GM18951 (cell line): Measurements from ENCODE around the gene ZCCHC24.

Experiments used
- POLR2A ChIP-seq: IDR thresholded peaks from 4 replicates; pipeline ENCODE4 v1.6.1; 2011; ENCODE audit warnings: mild to moderate bottlenecking; ENCODE audit not compliant: insufficient read length, insufficient read depth; ENCODE audit errors: extremely low read depth
- in situ Hi-C: fragments of 300-500 bp; cut with MboI; formaldehyde crosslinking; loops from one replicate; pipeline ENCODE4 v1.12.0; 2022; ENCODE audit warnings: low sequenced_read_pairs, mixed read lengths, inconsistent platforms; ENCODE audit not compliant: unreplicated experiment

The ZCCHC24 gene

DNA sequence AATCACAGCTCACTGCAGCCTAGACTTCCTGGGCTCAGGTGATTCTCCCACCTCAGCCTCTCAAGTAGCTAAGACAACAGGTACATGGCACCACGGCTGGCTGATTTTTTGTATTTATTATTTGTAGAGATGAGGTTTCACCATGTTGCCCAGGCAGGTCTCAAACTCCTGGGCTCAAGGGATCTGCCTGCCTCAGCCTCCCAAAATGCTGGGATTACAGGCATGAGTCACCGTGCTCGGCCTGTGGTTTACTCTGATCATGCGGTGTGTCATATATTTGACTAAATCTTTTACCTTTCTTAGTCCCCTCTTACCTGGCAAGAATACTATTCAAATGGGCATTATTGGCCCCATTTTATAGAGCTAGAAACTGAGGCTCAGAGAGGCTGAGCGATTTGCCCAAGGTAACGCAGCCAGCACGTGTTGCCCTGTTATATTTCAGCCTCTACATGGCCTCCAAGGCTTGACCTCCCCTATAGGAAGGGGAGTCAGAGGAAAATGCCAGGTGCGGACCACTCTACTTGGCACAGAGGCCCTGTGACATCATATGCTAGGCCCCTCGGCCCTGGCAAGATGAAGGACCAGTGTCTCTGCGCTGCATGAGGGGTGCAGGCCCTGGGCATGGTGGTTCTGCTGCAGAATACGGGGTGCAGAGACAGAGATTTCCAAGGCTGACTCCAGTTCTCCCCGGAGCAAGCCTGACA is 8.2 kb downstream of the ZCCHC24 start:
- in situ Hi-C loops: no loop called here
- no peak for TF ChIP-seq POLR2A

DNA sequence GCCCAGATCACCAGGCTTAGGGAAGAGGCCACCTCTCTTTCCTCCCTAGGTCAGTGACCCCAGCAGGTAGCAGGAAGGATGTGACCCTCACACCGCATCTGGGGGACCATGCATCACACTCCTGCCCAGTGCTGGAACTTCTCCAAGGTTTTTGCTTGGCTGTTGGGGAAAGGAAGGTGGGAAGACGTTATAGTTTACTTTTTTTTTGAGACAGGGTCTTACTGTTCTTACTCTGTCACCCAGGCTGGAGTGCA is 8.6 kb downstream of the ZCCHC24 start:
- in situ Hi-C loops: no loop called here
- no peak for TF ChIP-seq POLR2A

DNA sequence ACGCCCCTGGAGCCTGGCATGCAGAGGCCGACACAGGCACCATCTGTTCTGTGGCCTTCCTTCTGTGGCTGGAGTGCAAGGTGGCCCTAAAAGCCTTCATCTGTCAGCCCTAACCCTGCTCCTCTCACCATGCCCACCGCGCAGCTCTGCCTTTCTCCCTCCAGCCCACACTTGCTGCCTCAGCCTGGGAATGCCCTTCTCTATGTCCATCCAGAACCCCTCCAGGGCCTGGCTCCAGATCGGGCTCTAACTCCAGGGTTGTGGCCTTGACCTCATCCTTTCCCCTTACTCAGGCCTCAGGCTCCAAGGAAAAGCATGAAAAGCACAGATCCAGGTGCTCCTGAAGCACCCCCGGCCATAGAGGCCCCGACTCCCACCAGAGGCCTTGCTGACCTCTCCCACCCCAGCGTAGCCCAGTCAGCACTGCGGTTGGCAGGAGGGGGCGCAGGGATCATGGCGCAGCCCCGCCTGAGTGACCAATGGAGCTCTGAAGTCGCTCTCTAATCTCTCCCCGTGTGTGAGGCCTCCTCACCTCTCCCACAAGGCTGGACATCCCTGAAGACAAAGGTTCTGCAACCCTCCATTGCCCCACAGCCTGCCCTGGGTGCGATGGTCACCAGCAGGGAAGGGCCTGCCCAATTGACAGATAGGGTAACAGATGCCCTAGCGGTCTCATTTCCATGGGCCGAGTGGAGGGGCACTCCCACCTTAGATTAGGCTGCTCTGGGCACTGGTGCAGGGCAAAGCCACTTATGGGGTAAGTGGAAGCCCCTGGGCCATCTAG is 9.2 kb downstream of the ZCCHC24 start:
- in situ Hi-C loops: no loop called here
- TF ChIP-seq POLR2A: no peak

DNA sequence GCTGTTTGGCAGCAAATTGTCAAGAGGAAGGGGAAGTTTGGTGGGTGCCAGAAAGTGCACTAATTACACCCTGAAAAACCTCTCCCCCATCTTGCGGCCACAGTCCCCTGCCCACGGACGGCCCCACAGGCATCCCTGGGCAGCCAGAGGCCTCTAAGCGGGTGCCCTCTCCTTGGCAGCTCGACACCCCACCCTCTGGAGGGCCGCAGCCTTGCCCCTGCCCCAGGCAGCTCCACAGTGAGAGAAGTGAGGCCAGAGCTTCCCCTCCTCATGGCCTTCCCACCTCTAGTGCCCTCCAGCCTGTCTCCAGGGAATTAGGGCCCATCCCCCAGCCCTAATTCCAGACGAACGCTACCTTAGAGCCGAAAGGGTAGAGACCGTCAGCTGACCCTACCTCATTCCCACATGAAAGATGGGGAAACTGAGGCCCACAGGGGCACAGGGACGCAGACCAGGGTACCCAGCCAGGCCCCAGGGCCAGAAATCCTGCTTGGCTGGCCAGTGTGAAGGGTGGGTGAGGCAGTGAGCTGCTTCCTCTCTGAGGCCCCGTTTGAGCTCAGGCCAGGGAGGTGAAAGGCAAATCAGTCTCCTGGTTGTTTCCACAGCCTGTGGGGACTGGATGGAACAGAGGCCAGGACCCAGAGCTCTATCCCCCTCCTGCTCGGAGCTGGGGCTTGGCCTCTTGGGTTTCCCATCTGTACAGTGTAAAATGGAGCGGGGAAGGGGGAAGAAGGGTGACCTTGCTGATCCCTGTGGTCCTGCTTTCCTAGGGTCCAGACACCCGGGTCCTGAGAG is 10.0 kb downstream of the ZCCHC24 start:
- in situ Hi-C loops: no loop called here
- no peak for TF ChIP-seq POLR2A

DNA sequence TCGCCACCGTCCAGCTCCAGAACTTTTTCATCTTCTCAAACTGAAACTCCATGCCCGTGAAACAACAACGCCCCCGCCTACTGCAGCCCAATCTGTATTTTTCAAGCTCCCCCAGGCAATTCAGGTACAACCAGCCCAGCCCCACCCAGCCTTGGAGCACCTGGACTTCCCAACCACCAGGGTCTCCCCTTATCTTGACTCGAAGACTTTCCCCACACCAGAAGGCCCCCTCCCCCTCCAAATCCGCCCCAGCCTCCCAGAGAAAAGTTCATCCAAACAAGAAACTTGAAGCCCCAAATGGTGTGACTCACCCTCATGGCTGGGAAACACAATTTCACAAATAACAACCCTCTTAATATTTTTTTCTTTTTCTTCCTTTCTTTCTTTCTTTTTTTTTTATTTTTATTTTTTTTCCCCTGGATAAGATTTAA is 10.6 kb downstream of the ZCCHC24 start:
- no peak for TF ChIP-seq POLR2A
- in situ Hi-C loops: no loop called here

DNA sequence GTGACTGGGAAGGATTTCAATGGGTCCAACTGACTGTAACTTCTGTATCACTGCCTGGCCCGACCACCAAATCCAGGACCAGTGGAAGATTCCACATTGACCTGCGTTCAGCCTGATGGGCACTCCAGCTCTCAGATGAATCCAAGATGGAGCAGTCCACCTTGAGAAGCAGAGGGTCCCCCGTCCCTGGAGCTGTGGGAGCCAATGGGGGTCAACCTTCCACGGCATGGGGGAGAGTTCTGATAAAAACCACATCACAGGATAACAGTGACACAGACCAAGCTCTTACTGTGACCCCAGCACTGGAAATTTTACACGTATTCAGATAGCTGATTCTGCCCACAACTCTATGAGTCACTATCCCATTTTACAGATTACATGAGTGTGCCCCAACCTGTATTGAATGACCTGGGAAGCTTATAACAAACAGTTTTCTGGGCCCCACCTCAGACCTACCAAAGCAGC is 11.2 kb downstream of the ZCCHC24 start:
- TF ChIP-seq POLR2A: no peak
- in situ Hi-C loops: no loop called here

DNA sequence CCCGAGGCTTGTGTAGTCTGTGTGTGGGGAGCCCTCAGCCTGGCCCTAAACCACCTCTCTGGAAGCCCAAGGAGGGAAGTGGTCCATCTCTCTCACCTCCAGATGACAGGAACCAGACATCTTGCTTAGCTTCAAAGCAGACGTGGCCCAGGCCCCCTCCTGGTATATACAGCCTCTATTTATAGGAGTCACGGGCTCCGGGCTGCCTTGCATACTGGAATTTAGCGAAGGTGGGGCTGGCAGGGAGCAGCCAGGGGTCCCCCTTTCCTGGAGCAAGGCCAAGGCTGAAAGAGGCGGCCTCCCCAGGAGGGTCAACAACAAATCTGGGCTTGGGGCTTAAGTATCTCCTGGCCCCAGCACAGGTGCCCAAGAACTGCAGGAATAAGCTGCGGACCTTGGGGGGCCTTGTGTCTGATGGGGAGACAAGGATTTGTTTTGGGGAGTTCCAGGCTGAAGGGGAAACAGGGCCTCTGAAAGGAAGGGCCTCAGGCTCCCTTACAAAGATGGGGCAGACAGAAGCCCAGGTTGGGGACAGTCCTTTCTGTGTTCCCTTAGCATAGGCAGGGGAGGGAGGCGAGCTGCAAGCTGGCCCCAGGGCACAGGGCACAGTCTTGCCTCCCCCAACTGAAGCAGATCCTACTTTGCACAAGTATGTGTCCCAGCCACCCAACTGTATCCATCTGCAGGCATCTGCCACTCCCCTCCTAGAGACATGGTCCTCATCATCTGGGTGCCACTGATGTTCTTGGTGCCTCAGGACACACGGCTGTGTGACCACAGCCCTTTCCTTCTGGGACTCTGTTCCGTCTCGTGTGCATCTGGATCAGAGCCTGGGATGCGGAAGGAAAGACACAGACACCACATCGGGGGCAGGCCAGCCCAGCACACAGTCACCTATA is 11.9 kb downstream of the ZCCHC24 start:
- in situ Hi-C loops: no loop called here
- TF ChIP-seq POLR2A: no peak

DNA sequence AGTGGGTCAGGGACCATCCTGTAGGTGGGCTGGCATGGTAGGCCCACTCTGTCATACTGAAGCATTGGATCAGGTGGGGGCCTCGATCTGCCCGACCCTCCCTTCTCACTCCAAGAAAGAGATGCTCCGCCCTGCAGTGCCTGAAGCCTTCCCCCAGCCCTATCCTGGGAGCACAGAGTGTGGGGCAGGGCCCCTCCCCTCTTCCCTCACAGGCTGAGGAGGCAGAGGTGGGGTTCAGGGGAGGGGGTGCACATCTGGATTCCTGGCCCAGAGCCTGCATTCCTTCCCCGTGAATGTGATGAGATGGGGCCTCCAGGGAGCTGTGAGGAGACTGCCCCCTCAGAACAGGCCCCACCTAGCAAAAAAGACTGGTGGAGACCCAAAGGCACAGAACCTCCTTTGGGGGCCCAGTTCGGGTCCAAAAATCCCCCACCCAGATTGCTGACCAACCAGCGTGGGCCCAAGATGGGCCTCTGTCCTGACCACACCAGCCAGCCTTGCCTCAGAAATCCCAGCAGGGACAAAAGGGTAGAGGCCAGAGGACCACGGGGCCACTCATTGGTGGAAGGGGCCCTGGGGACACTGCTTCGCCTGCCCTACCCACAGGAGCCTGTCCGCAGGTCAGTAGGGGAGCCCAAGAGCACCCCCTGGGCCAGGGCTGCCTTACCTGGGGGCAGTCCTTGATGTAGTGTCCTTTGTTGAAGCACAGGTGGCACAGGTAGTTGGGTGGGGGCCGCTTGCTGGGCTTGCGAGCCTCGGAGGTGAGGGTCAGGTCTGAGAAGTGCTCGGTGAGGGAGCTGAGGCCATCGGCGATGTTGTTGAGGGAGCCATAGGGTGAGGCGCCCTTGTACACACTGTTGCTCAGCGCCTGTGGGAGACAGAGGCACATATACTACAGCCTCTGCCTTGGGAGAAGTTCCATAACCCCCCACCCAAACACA is 13.3 kb downstream of the ZCCHC24 start:
- TF ChIP-seq POLR2A: no peak

DNA sequence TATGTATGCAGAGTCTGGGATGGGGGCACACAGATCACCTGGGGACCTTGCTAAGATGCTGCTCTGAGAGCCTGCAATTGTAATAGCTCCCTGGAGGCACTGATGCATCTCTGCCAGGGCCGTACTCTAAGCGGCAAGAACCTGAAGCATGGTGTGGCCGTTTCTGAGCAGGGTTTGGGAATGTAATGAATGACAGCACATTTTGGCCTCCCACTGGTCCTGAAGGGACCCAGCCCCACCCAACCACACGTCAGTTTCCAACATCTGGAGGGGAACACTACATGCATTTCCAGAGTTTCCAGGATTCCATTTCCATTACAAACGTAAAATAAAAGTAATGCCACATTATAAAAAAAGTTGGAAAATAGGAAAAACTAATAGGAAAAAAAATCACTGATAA is 14.0 kb downstream of the ZCCHC24 start:
- TF ChIP-seq POLR2A: no peak
- in situ Hi-C loops: no loop called here

More for the DNA sequence above, 13.3 kb downstream of the ZCCHC24 start:
- in situ Hi-C loops: no loop called here

DNA sequence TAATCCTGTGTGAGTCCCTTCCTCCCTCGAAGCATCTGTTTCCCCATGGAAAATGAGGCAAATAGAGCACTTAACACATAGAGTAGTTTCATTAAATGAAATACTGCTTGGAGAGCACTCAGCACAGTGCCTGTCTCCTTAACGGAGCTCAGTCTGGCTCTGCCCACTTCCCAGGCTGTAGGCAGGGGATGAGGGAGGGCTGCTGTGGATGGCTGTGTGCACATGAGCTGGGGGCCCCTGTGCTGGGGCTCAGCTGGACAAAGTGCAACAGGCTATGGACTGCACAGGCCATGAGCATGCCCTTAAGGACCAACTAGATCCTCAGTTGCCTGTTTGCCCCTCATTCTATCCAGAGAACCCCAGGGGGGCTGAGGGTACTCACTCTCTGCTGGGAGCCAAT is 14.5 kb downstream of the ZCCHC24 start:
- in situ Hi-C loops: no loop called here
- TF ChIP-seq POLR2A: no peak

DNA sequence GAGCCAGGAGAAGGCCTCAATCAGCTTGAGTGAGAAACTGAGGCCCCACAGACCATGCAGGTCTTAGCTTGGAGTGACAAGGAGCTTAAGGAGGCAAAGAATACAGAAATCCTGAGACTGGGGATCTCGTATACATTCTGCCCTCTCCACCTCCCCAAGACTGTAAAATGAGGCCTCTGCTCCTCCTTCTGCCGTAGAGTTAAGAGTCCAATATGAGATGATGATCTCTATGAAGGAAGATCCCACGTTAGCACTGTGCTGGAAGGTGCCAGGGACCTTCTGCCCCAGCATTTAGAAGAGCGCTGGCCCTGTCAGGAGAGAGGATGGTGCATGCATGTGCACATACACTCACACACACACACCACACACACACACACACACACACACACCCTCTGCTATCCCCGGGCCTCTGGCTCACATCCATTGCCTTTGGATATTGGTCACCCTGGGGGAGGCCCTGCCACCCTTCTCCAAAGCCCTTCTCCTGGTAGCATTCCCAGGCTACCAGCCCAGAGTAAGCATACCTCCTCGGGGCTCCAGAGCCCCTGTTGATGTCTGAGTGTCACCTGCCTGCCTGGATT is 15.0 kb downstream of the ZCCHC24 start:
- in situ Hi-C loops: no loop called here
- TF ChIP-seq POLR2A: no peak

DNA sequence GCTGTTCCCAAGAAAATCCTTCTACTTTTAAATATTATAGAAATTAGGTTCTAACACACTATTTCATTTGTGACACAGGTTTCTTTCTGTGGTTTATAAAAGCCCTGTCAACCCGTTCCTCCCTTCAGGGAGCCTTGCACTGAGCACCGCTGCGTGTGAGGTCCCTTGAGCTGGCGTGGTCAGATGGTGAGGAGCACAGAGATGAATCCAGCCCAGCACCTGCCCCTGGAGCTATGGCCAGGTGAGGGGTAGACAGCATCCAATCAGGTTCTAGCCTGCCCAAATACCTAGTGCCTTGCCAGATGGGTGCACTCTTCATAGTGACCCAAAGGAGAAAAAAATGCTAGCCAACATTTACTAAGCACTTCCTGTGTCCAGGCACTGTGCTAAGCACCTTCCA is 15.7 kb downstream of the ZCCHC24 start:
- TF ChIP-seq POLR2A: no peak
- in situ Hi-C loops: no loop called here

DNA sequence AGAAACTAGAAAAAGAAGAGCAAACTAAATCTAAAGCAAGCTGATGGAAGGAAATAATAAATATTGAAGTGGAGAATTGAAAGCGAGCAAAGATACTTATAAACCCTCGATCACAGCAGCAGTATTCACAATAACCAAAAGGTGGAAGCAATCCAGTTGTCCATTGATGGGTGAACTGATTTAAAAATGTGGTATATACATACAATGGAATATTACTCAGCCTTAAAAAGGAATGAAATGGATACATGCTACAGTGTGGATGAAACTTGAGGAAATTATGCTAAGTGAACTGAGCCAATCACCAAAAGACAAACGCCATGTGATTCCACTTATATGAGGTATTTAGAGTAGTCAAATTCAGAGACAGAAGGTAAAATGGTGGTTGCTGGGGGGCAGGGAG is 17.5 kb downstream of the ZCCHC24 start:
- in situ Hi-C loops: no loop called here
- TF ChIP-seq POLR2A: no peak
